K562 (cell line): ENCODE results near the gene CARD8. TPM values are rescaled to one million over a fixed set of nuclear protein-coding genes. Genes with fewer than 3 reads are reported as not detected.

ENCODE experiments used
- BHLHE40 ChIP-seq: IDR thresholded peaks from 2 replicates; pipeline ENCODE4 v1.6.1; 2011; ENCODE audit warnings: low read length, improper control_type of control experiment
- ESRRB ChIP-seq: fragments of 250-450 bp; sonication (Bioruptor Pico); IDR thresholded peaks from 2 replicates; pipeline ENCODE4 v1.5.0; 2020; ENCODE audit warnings: mild to moderate bottlenecking, moderate library complexity, borderline replicate concordance
- LEF1 ChIP-seq: fragments of 450-650 bp; IDR thresholded peaks from 2 replicates; pipeline ENCODE4 v1.6.1; 2016; ENCODE audit warnings: mild to moderate bottlenecking
- MTA3 ChIP-seq: fragments of 450-650 bp; formaldehyde crosslinking; IDR thresholded peaks from 2 replicates; pipeline ENCODE4 v1.6.1; 2017; ENCODE audit warnings: mild to moderate bottlenecking, borderline replicate concordance
- NEUROD1 ChIP-seq: fragments of 150-350 bp; IDR thresholded peaks from 2 replicates; pipeline ENCODE4 v1.6.1; 2014; ENCODE audit warnings: borderline replicate concordance, low read length, low read depth; ENCODE audit not compliant: partially characterized antibody
- SFPQ ChIP-seq: fragments of 200-400 bp; formaldehyde crosslinking; IDR thresholded peaks from 2 replicates; pipeline ENCODE4 v1.6.1; 2017; ENCODE audit warnings: mild to moderate bottlenecking, low read depth, low read length, moderate library complexity
- SMAD1 ChIP-seq: fragments of 150-350 bp; IDR thresholded peaks from 2 replicates; pipeline ENCODE4 v1.6.1; 2014; ENCODE audit warnings: low read length, low read depth; ENCODE audit not compliant: partially characterized antibody
- SOX6 ChIP-seq: fragments of 450-650 bp; IDR thresholded peaks from 2 replicates; pipeline ENCODE4 v1.6.1; 2014; ENCODE audit warnings: mild to moderate bottlenecking
- XRCC4 ChIP-seq: IDR thresholded peaks from one replicate; pipeline ENCODE4 v1.6.1; 2011; ENCODE audit not compliant: insufficient read depth, insufficient read length; ENCODE audit errors: extremely low read depth
- ZNF232 ChIP-seq: sonication (generic); formaldehyde crosslinking; IDR thresholded peaks from 2 replicates; pipeline ENCODE4 v1.8.0; 2022; ENCODE audit warnings: mild to moderate bottlenecking, missing genetic modification reagents
- ZNF609 ChIP-seq: sonication (generic); formaldehyde crosslinking; IDR thresholded peaks from 2 replicates; pipeline ENCODE4 v1.8.1; 2023; ENCODE audit warnings: missing genetic modification reagents, mild to moderate bottlenecking, borderline replicate concordance
- ZNF668 ChIP-seq: fragments of 250-450 bp; sonication (Bioruptor Pico); IDR thresholded peaks from 2 replicates; pipeline ENCODE4 v1.8.0; 2022; ENCODE audit warnings: mild to moderate bottlenecking, inconsistent platforms
- ZNF785 ChIP-seq: fragments of 250-450 bp; sonication (Bioruptor Pico); IDR thresholded peaks from 2 replicates; pipeline ENCODE4 v1.4.0; 2020; ENCODE audit warnings: mild to moderate bottlenecking
- polyA plus RNA-seq, 8 experiments: library from polyadenylated mRNA; depleted of rRNA in 4 of 8; stranded (reverse) in 5 of 8; unstranded in 3 of 8; fragments of >200 nt; fragmentation: Nextera tagmentation in 2 of 8; fragmentation: Illumina TruSeq in 1 of 8; extraction: Ambion mirVana in 2 of 8; extraction: Trizol in 1 of 8; gene quantifications; 2 replicates each; pipeline versions ENCODE4 v1.2.1 to v1.2.3, GENCODE V29; 2011 to 2014; ENCODE audit warnings: inconsistent platforms in 1 of 8, missing spikeins in 1 of 8
- total RNA-seq, 7 experiments: library from RNA; depleted of rRNA in 6 of 7; stranded (reverse); fragments of >200 nt in 6 of 7; fragmentation: Illumina TruSeq in 2 of 7; extraction: Trizol in 2 of 7; gene quantifications; 2 replicates each; pipeline versions ENCODE4 v1.2.1 to v1.2.3, GENCODE V29; 2011 to 2021; ENCODE audit warnings: low replicate concordance in 1 of 7
- TF ChIP-seq, protein P1 (sequence below): fragments of 250-450 bp; sonication (Bioruptor Pico); IDR thresholded peaks from 2 replicates; pipeline ENCODE4 v1.4.0; 2020; ENCODE audit warnings: mild to moderate bottlenecking, moderate library complexity
- TF ChIP-seq, protein P2 (sequence below), 3 experiments: fragments of 200-800 bp in 1 of 3; sonication (Bioruptor generic) in 1 of 3; sonication (generic) in 1 of 3; formaldehyde crosslinking in 1 of 3; IDR thresholded peaks; 2 replicates each; pipeline versions ENCODE4 v1.6.1 to v1.8.0; 2016 to 2022; ENCODE audit warnings: mild to moderate bottlenecking in 2 of 3, missing compliant biosample characterization in 2 of 3, missing genetic modification characterization in 2 of 3, missing genetic modification reagents in 1 of 3
- TF ChIP-seq, protein P3 (sequence below): IDR thresholded peaks from 2 replicates; pipeline ENCODE4 v1.6.1; 2011; ENCODE audit not compliant: insufficient read length; ENCODE audit errors: extremely low read depth

Gene CARD8
- total and polyA plus RNA-seq, 9 of the 15 experiments (the other 6 are each of a cell fraction or from before 2014, with no cell fraction given) = 11.5 to 26.4 (median 20.8) TPM

GRCh38 chr19:48169939-48170803, 85.5 kb downstream of the CARD8 start, which contains the start of the genes LIG1 and ZSWIM9 (continued):
- TF ChIP-seq, protein P1, sequence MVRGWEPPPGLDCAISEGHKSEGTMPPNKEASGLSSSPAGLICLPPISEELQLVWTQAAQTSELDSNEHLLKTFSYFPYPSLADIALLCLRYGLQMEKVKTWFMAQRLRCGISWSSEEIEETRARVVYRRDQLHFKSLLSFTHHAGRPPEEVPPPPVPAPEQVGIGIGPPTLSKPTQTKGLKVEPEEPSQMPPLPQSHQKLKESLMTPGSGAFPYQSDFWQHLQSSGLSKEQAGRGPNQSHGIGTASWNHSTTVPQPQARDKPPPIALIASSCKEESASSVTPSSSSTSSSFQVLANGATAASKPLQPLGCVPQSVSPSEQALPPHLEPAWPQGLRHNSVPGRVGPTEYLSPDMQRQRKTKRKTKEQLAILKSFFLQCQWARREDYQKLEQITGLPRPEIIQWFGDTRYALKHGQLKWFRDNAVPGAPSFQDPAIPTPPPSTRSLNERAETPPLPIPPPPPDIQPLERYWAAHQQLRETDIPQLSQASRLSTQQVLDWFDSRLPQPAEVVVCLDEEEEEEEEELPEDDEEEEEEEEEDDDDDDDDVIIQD (CRISPR knock-in tag) = no peak
- peak; percentile 70; the same call in 1 of the 2 replicates for TF ChIP-seq MTA3
- TF ChIP-seq BHLHE40 = 0 out of 2 replicates have a peak, but pooled peaks have one; percentile 43
- no peak for TF ChIP-seq XRCC4
- no peak for TF ChIP-seq SFPQ
- no peak for TF ChIP-seq ESRRB (CRISPR knock-in tag)
- no peak for TF ChIP-seq SOX6
- no peak for TF ChIP-seq ZNF232 (CRISPR knock-in tag)
- TF ChIP-seq SMAD1 = no peak
- TF ChIP-seq, protein P2, sequence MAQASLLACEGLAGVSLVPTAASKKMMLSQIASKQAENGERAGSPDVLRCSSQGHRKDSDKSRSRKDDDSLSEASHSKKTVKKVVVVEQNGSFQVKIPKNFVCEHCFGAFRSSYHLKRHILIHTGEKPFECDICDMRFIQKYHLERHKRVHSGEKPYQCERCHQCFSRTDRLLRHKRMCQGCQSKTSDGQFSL (CRISPR knock-in tag; IDR thresholded peaks at IDR 0.05) = peak; percentile 94
- TF ChIP-seq, protein P2 (tag; IDR thresholded peaks at IDR 0.05) = peak in 1 of 2 experiments; percentile 84; a peak in 1 of 4 replicates
- TF ChIP-seq ZNF668 (CRISPR knock-in tag) = no peak
- no peak for TF ChIP-seq ZNF609 (CRISPR knock-in tag)
- no peak for TF ChIP-seq ZNF785 (CRISPR knock-in tag)
- no peak for TF ChIP-seq LEF1
- peak; percentile 27 for TF ChIP-seq NEUROD1
- TF ChIP-seq, protein P3, sequence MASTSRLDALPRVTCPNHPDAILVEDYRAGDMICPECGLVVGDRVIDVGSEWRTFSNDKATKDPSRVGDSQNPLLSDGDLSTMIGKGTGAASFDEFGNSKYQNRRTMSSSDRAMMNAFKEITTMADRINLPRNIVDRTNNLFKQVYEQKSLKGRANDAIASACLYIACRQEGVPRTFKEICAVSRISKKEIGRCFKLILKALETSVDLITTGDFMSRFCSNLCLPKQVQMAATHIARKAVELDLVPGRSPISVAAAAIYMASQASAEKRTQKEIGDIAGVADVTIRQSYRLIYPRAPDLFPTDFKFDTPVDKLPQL = no peak
